NAMALWA (cell line): ENCODE data around the gene NAIF1.
"Not testable (repeated sequence)": the region's sequence is repeated elsewhere in the genome, so short reads cannot be mapped to it uniquely, and the experiment has no call there.

Experiments used
- DNase-seq: peaks from one replicate; pipeline ENCODE4 v3.0.0-alpha.2; 2015; ENCODE audit warnings: low spot score

The NAIF1 gene

GRCh38 chr9:128026773-128027541 is 40.2 kb downstream of the NAIF1 start:
- DNase-seq: peak; percentile 21

- DNase-seq: peak; percentile 73
Measured at GRCh38 chr9:128026255-128026772, 40.8 kb downstream of the NAIF1 start.

- DNase-seq: no peak
Measured at GRCh38 chr9:128025736-128026135, 41.4 kb downstream of the NAIF1 start.

GRCh38 chr9:128024761-128025308 is 42.3 kb downstream of the NAIF1 start:
- DNase-seq: no peak

GRCh38 chr9:128023671-128024070 is 43.4 kb downstream of the NAIF1 start:
- DNase-seq: not testable (repeated sequence)

GRCh38 chr9:128022886-128023285 is 44.2 kb downstream of the NAIF1 start:
- DNase-seq: no peak

GRCh38 chr9:128021098-128021497 is 46.0 kb downstream of the NAIF1 start:
- DNase-seq: no peak

GRCh38 chr9:128020692-128021091 is 46.4 kb downstream of the NAIF1 start:
- DNase-seq: peak; percentile 42

- no peak for DNase-seq
Measured at GRCh38 chr9:128015696-128016095, 51.4 kb downstream of the NAIF1 start.
